Kidney glomerular epithelial cell (primary cell): ENCODE results near the gene GDA.

ENCODE experiments used
- DNase-seq: peaks from one replicate; lab custom pipeline; 2025; lab: John Stamatoyannopoulos, UW

Gene GDA

DNA sequence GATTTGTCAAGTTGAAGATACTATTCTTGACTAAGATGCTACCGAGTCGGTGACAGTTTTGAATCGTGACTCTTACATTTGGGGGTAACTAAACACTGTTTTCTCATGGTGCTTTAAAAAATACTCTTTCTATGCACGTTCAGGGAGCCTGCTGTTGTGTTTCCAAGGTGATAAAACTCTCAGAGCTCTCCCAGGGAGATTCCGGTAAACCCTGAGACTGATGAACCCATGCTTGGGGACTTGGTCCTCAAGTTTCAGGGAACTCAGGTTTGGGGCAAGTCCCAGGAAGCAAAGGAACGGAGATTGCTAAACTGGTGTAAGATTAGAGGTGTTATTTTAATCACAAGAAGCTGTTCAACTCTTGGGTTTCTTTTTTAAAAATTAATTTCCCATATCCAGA lies 1.4 kb downstream of the GDA start:
- no peak for DNase-seq

DNA sequence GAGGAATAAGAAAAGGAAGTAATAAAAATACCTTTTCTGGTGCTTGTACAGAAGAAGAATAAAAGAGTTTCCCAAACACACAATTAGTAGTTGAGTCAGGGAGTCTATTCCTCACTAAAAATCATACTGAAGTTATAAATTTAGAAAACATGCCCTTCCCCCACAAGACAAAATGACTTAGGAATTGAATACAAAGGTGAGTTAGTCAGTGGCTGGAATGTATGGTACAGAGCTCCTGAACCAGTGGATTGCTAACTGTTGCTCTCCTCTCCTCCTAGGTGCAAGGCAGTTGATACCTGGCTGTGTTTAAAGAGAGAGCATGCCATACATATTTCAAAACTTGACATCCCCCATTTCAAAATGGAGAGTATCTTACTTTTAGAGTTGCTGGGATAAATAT lies 1.9 kb downstream of the GDA start:
- no peak for DNase-seq

GRCh38 chr9:72154468-72155285 lies 5.4 kb downstream of the GDA start:
- DNase-seq, result no peak

DNA sequence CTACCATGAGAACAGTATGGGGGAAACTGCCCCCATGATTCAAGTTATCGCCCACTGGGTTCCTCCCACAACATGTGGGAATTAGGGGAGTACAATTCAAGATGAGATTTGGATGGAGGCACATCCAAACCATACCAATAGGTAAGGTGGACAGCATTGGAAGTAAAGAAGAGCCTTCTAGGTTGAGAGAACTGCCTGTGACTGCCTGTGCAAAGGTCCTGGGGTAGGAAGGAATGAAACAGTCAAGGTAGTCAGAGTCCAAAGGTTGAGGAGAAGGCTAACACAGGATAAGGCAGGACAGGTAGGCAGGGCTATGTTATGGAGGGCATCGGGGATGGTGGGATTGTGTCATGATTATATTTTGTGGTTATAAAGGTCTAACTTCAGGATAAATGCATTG lies 6.1 kb downstream of the GDA start:
- no peak for DNase-seq

- no peak for DNase-seq
Measured at GRCh38 chr9:72156586-72156985, 7.3 kb downstream of the GDA start.

DNA sequence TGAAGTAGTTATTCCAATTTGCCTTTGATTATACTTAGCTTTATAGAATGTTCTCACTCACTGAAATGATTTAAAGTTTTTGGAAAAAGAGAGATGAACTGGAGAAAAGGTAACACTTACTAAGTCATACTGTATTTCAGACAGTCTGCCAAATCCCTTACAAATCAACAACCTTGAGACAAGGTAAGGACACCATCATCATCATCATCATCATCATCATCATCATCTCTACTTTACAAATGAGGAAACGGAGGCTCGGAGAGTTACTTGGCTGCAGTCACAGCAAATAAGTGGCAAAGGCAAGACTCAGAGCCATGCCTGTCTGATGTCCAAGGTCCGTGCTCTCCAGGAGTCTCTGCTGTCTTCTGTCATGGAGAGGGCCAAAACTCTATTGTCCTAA lies 9.4 kb downstream of the GDA start:
- no peak for DNase-seq

DNA sequence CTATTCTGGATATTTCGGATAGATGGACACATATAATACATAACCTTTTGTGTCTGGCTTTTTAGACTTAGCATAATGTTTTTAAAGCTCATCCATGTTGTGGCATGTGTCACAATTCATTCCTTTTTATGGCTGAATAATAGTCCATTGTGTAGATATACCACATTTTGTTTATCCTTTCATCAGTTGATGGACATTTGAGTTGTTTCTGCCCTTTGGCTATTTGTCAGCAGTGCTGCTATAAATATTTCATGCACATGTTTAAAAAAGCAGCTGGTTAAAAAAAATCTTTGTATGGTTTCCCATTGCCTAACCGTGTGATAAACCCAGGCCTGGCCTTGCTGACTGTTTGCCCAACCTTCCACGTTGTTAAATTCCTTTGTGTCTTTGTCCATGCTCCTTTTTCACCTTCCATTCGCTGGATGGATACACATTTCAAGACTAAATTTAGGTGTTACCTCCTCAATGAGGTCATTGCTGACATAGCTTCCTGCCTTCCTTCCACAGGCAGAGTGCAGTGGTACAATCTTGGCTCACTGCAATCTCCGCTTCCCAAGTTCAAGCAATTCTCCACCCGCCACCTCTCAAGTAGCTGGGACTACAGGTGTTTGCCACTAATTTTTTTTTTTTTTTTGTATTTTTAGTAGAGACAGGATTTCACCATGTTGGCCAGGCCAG lies 11.3 kb downstream of the GDA start:
- no peak for DNase-seq

DNA sequence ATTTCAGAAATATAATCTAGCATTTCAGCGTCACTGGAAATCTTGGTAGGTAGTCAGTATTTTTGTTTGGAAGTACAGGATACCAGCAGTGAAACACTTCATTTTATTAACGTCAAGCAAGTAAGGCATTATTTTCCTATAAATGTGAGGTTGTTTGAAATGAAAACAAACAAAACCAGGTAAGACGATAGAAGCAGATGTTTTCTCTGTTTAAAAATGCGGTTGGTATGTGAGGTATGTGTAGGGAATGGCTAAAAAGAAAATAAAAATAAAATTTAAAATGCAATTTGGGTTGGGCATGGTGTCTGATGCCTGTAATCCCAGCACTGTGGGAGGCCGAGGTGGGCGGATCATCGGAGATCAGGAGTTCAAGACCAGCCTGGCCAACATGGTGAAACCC lies 16.1 kb downstream of the GDA start:
- no peak for DNase-seq

DNA sequence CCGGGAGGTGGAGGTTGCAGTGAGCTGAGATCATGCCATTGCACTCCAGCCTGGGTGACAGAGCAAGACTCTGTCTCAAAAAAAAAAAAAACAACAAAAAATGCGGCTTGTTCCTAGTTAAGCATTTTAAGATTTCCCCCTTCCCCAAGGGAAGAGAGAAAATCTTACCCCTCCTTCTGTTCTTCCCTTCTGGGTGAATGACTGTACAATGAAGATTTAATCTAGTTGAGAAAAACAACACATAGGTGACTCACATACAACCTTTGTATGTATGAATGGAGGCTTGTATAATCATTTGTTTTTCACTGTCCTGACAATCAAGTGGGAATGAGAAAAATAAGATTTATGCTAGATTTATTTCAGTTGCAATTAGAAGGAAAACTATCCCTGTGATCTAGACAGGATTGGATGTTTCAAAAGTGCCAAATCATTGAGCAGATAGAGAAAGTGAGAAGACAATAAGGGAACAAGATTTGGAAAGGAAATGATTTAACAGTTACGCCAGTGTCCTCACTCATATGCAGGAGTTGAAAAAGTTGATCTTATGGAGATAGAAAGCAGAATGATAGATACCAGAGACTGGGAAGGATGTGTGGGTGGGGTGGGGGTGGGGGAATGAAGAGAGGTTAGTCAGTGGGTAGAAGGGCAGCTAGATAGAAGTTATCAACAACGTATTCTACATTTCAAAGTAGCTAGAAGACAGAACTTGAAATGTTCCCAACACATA lies 16.7 kb downstream of the GDA start:
- no peak for DNase-seq

DNA sequence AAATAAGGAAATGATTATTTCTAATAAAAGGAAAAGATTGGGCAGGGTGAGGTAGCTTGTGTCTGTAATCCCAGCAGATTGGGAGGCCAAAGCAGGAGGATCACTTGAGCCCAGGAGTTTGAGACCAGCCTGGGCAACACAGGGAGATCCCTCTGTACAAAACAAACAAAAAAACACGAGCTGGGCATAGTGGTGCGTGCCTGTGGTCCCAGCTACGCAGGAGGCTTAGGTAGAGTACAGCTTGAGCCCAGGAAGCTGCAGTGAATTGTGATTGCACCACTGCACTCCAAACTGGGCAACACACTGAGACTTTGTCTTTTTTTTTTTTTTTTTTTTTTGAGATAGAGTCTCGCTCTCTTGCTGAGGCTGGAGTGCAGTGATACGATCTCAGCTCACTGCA lies 18.8 kb downstream of the GDA start:
- DNase-seq, result no peak

DNA sequence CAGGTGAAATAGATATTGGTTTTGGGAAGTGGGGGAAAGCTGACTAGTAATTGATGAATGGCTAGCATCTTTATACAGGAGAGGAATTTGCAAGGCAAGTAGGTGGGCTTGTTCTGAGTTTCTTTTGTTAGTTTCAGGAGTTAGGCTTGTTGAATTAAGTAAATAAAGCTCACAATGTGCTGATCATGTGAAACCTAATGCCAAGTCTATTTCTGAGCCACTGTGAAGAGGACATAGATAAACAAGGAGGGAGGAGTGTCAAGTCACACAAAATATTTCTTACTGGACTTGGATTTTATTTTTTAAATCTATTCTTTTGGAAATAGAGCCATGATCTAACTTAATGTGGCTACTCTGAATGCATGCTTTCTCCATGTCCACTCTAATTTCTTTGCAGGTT lies 19.9 kb downstream of the GDA start:
- no peak for DNase-seq

DNA sequence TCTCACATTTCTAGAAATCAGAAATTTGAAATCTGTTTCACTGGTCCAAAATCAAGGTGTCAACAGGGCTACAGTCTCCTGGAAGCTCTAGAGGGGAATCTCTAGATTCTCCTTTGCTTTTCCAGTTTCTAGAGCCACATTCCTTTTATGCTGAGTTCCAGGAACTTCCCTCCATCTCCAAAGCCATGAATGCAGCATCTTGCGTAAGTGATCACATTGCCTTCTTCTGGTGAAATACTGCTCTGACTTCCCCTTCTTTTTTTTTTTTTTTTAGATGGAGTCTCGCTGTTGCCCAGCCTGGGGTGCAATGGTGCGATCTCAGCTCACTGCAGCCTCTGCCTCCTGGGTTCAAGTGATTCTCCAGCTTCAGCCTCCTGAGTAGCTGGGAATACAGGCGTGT lies 23.8 kb downstream of the GDA start:
- DNase-seq, result no peak

DNA sequence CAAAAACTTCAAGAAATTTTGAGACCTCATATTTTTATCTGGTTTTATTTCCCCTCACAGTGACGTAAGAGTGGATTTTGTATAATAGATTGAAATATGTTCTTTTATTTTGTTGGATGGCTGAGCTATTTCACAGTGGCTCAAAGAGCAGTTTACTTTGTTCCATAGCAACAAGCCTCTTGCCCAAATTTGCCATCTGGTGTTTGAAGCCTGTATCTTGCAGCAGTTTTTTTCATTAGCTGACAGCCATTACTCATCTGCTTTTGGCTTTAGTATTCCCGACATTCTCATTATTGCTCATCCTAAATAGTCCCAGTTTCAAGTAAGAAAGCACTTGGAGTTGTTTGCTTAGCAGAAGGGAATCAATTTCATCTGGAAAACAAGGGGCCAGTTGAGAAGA lies 36.3 kb downstream of the GDA start:
- DNase-seq, result no peak

DNA sequence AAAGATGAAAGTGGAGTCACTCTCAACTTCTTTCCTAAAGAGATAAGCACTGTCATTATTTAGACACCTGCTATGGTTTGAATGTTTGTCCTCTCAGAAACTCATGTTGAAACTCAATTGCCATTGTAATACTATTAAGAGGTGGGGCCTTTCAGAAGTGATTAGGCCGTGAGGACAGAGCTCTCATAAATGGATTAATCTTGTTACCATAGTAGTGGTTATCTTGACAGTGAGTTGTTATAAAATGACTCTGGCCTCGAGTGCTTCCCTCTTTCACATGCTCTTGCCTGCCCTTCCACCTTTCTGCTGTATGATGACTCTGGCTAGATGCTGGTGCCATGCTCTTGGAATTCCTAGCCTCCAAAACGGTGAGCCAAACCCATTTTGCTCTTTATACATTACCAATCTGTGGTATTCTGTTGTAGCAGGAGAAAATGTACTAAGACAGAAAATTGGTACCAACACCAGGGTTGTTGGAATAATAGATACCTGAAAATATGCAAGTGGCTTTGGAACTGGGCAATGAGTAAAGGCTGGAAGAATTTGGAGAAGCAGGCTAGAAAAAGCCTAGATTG lies 38.0 kb downstream of the GDA start:
- no peak for DNase-seq

DNA sequence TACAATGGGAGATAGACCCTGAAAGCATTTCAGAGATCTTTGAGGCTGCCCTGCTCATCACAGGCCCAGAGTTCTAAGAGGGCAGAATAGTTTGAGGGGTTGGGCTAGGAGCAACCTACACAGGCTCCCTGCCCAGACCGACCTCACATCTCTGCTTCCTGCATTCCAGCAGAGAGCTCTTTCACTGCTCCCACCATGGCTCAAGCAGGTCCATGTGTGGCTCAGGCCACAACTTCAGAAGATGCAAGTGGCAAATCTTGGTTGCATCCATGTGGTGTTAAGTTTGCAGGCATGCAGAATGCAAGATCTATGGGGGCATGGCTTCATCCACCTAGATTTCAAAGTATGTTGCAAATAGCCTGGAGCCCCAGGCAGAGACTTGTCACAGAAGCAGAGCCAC lies 39.0 kb downstream of the GDA start:
- DNase-seq, result no peak

GRCh38 chr9:72193478-72193881 lies 44.2 kb downstream of the GDA start:
- no peak for DNase-seq

DNA sequence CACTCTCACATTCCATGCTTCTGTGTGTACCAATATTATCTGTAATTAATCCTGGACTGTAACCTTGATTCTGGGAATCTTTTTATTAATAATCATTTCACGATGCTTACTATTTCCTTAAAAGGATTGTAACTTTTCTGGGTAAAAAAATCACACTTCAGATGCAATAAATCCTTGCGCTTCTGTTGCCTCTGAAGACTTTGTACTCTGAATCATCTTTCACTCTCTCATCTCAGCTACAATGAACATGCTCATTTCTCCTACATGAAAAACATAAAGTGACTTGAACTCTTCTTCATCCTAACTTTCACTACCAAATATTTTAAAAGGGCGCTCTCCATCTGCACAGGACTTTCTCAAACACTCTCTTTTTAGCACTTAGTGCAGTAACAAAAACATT lies 50.0 kb downstream of the GDA start:
- DNase-seq, result no peak

DNA sequence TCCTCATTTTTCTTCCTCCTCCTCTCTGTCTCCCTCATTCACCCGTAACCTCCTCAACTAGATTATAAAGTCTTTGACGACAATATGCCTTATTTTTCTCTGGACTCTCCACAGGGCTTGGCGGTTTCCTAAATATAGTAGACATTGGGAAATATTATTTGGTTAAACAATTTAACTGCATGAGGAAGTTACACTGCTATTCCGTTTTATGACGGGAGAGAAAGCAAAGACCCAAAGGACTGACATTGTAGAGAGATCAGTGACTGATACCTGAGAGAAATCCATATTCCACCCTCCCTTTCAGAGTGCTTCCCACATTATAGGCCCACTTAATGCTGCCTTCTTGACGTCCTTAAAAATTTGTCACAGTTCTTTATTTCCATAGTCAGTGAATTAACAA lies 51.2 kb downstream of the GDA start:
- no peak for DNase-seq

GRCh38 chr9:72202009-72202408 lies 52.8 kb downstream of the GDA start:
- no peak for DNase-seq

DNA sequence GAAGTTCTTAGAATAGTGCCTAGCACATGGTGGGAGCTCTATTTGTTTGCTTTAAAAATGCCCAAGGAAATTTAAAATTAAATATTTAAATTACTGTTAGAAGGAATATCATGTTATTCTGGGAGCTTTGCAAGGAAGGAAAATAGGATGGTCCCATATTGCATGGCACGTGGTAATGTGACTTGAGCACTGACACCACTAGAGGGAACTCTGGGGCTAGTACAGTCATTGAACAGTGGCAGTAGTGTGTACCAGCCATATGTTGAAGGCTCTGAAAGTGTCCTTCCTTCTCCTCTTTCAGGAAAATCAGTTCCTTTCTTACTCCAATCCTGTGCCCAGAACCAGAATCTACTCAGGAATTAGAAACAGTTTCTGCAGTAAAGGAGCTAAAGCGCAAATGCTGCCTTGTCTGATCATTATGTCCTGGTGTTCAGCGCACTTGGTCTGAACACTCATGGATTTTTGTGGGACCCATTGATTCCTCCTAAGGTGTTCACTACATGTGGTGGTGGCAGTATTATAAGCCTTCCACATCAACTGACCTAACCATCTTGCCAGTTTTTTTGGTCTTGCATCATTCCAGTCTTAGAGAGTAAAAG lies 54.1 kb downstream of the GDA start:
- DNase-seq, result no peak

DNA sequence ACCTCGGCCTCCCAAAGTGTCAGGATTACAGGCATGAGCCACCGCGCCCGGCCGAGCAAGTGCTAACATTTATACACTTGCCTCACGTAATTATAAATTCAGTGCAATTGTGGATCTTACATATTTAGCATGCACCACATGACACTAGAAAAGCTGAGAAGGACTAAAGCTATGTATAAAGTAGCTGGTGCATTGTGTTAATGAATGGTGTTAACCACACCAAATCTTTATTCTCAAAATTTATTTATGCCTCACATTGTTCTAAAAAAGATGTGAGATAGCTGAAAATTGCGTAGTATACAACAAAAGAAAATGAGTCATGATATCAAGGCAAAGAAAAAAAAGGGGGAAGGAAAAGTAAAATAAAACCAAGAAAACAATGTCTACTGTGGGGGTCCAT lies 54.8 kb downstream of the GDA start:
- no peak for DNase-seq

DNA sequence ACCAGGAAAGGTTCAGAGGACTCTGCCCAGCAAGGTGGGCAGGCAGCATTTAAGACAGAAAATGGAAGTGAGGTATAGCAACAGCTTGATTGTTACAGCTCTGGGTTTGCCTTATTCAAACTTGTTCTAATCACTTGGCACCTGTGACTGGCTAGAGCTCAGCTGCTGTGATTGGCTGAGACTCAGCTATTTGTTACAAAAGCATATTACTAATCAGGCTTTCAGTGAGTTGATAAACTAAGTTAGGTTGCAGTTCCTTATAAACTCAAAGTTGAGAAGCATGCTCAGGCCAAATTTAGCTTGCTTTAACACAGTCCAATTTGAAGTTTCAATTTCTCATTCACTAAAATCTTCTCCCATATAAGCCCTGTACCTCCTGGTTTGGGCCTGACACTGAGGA lies 56.3 kb downstream of the GDA start:
- no peak for DNase-seq
